Endothelial cell of umbilical vein (primary cell): Measurements from ENCODE around the gene MFRP.

ENCODE experiments used
- EZH2 ChIP-seq: IDR thresholded peaks from 2 replicates; pipeline ENCODE4 v1.6.1; 2012; ENCODE audit warnings: borderline replicate concordance, low read depth, mild to moderate bottlenecking, moderate library complexity, low read length, inconsistent platforms; ENCODE audit not compliant: severe bottlenecking
- POLR2A ChIP-seq: IDR thresholded peaks from 2 replicates; pipeline ENCODE4 v1.6.1; 2012; ENCODE audit warnings: low read depth, mild to moderate bottlenecking, control low read depth, low read length
- TF ChIP-seq, protein P1 (sequence below), 2 donors: IDR thresholded peaks; 1 replicate in 1 of 2; 2 replicates in 1 of 2; pipeline ENCODE4 v1.5.1; 2011; ENCODE audit warnings: low read length in 2 of 2, mild to moderate bottlenecking in 2 of 2, moderate library complexity in 2 of 2, control low read depth in 1 of 2, inconsistent platforms in 1 of 2, low read depth in 1 of 2; ENCODE audit not compliant: insufficient read depth in 1 of 2; ENCODE audit errors: extremely low read depth in 1 of 2

- TF ChIP-seq, protein P1, sequence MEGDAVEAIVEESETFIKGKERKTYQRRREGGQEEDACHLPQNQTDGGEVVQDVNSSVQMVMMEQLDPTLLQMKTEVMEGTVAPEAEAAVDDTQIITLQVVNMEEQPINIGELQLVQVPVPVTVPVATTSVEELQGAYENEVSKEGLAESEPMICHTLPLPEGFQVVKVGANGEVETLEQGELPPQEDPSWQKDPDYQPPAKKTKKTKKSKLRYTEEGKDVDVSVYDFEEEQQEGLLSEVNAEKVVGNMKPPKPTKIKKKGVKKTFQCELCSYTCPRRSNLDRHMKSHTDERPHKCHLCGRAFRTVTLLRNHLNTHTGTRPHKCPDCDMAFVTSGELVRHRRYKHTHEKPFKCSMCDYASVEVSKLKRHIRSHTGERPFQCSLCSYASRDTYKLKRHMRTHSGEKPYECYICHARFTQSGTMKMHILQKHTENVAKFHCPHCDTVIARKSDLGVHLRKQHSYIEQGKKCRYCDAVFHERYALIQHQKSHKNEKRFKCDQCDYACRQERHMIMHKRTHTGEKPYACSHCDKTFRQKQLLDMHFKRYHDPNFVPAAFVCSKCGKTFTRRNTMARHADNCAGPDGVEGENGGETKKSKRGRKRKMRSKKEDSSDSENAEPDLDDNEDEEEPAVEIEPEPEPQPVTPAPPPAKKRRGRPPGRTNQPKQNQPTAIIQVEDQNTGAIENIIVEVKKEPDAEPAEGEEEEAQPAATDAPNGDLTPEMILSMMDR (IDR thresholded peaks at IDR 0.05; ENCODE audit: extremely low read depth in 1 of 2, insufficient read depth in 1 of 2, low read depth in 1 of 2, low read length in 2 of 2): no peak
- no peak for TF ChIP-seq EZH2
- no peak for TF ChIP-seq POLR2A
These were observed 3.8 kb upstream of the MFRP start for GRCh38 chr11:119350302-119350701.
